ENCODE measurements around the gene PDE3B. TPM values are rescaled to one million over a fixed set of nuclear protein-coding genes. Genes with fewer than 3 reads are reported as not detected.

PDE3B gene
- total RNA-seq, 1 donor from 2014 or later = 4.8 TPM

GRCh38 chr11:14905104-14906033 is 261.8 kb downstream of the PDE3B start:
- TF ChIP-seq, protein P1, sequence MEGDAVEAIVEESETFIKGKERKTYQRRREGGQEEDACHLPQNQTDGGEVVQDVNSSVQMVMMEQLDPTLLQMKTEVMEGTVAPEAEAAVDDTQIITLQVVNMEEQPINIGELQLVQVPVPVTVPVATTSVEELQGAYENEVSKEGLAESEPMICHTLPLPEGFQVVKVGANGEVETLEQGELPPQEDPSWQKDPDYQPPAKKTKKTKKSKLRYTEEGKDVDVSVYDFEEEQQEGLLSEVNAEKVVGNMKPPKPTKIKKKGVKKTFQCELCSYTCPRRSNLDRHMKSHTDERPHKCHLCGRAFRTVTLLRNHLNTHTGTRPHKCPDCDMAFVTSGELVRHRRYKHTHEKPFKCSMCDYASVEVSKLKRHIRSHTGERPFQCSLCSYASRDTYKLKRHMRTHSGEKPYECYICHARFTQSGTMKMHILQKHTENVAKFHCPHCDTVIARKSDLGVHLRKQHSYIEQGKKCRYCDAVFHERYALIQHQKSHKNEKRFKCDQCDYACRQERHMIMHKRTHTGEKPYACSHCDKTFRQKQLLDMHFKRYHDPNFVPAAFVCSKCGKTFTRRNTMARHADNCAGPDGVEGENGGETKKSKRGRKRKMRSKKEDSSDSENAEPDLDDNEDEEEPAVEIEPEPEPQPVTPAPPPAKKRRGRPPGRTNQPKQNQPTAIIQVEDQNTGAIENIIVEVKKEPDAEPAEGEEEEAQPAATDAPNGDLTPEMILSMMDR (conservative IDR thresholded peaks at IDR 0.05; ENCODE audit: low read depth, low read length) = peak; percentile 70
- DNase-seq (ENCODE audit: low read depth) = no peak
- H3K4me3 ChIP-seq (ENCODE audit: low read depth, low read length) = peak overlapping the region; percentile 68

- no peak overlapping the region for H3K4me3 ChIP-seq (ENCODE audit: low read depth, low read length)
- DNase-seq (ENCODE audit: low read depth) = no peak
- TF ChIP-seq, protein P1 (conservative IDR thresholded peaks at IDR 0.05; ENCODE audit: low read depth, low read length) = no peak
Observed at GRCh38 chr11:14906578-14906977, 263.0 kb downstream of the PDE3B start.

GRCh38 chr11:14906993-14907392 is 263.4 kb downstream of the PDE3B start:
- H3K4me3 ChIP-seq (ENCODE audit: low read depth, low read length) = no peak overlapping the region
- DNase-seq (ENCODE audit: low read depth) = no peak
- TF ChIP-seq, protein P1 (conservative IDR thresholded peaks at IDR 0.05; ENCODE audit: low read depth, low read length) = no peak

DNA sequence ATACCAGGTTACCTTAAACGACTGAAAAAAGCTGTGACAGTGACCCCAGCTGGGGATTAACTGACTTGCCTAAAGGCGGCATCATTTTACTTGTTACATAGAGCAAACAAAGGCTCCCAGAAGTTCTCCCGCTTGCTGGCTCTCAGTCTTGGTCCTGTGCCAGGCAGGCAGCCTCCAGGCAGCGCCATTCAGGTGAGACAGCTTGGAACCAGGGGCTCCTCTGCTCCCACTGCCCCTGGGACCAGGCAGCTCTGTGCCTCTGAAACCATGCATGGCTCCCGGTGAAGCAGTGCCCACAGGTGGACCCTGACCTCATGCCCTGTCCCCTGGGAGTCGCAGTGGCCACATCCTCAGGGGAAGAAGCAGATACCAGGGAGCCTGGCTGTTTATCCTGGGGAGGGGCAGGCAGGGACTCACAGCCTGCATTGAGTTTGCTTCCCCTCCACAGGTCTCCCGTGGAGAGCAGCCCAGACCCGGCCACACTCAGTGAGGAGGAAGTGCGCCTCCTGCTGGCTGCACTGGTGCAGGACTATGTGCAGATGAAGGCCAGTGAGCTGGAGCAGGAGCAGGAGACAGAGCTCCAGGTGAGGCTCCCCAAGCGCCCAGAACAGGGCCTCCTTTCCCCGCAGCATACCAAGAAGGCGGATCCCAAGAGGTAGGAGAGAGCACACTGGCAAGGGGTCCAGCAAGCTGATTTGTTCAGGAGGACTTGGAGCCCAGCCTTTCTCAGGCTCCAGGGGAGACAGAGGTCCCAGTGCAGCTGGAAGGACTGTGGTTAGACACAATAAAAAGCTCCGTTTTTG is 264.0 kb downstream of the PDE3B start:
- H3K4me3 ChIP-seq (ENCODE audit: low read depth, low read length) = no peak overlapping the region
- TF ChIP-seq, protein P1 (conservative IDR thresholded peaks at IDR 0.05; ENCODE audit: low read depth, low read length) = peak; percentile 83
- no peak for DNase-seq (ENCODE audit: low read depth)

- TF ChIP-seq, protein P1 (conservative IDR thresholded peaks at IDR 0.05; ENCODE audit: low read depth, low read length) = peak; percentile 87
- no peak overlapping the region for H3K4me3 ChIP-seq (ENCODE audit: low read depth, low read length)
- DNase-seq (ENCODE audit: low read depth) = no peak
Observed at GRCh38 chr11:14908214-14908880, 264.7 kb downstream of the PDE3B start.

- no peak overlapping the region for H3K4me3 ChIP-seq (ENCODE audit: low read depth, low read length)
- no peak for DNase-seq (ENCODE audit: low read depth)
- TF ChIP-seq, protein P1 (conservative IDR thresholded peaks at IDR 0.05; ENCODE audit: low read depth, low read length) = no peak
Observed at GRCh38 chr11:14914536-14914935, 270.9 kb downstream of the PDE3B start.
